Measurements from ENCODE around the gene DRC7. TPM values are rescaled to one million over a fixed set of nuclear protein-coding genes. Genes with fewer than 3 reads are reported as not detected.

DRC7 gene
- total RNA-seq, 1 experiment from 2014 or later = 0.72 TPM

- no peak overlapping the region for H4K91ac ChIP-seq (ENCODE audit: insufficient read length, low read depth, low read length)
- H3K18ac ChIP-seq (ENCODE audit: insufficient read length, low read depth, low read length) = no peak overlapping the region
- H3K4me2 ChIP-seq (ENCODE audit: insufficient read depth, insufficient read length, low read length) = no peak overlapping the region
- H3K23ac ChIP-seq (ENCODE audit: insufficient read length, low read depth, low read length) = no peak overlapping the region
- TF ChIP-seq CTCF (conservative IDR thresholded peaks at IDR 0.05) = no peak
- H3K4ac ChIP-seq (ENCODE audit: low read depth, low read length) = no peak overlapping the region
- H2BK120ac ChIP-seq (ENCODE audit: low read depth, low read length, poor library complexity, severe bottlenecking) = no peak overlapping the region
- H3K9me3 Mint-ChIP-seq = no peaks in the 10 kb centered on the region
- no peak overlapping the region for H2BK12ac ChIP-seq (ENCODE audit: insufficient read length, low read depth, low read length)
- no peaks in the 10 kb centered on the region for H3K79me2 ChIP-seq (ENCODE audit: insufficient read depth, low read length)
- H3K4me3 Mint-ChIP-seq = no peak overlapping the region; a peak in 1 of 5 replicates
- no peak overlapping the region for H2BK20ac ChIP-seq (ENCODE audit: low read depth, low read length, poor library complexity, severe bottlenecking)
- no peak overlapping the region; a peak in 1 of 7 replicates for H3K27ac Mint-ChIP-seq
- no peak overlapping the region for H3K9ac ChIP-seq (ENCODE audit: extremely low read depth, insufficient read length, low read length)
- peaks cover 1% of the 10 kb centered on the region for H3K27me3 Mint-ChIP-seq (ENCODE audit: low read depth)
- no peak overlapping the region for H4K8ac ChIP-seq (replicated peaks; ENCODE audit: insufficient read length, low read depth, low read length)
- DNase-seq = no peak
- no peak overlapping the region for H4K5ac ChIP-seq (ENCODE audit: insufficient read length, low read depth, low read length)
- H2AFZ ChIP-seq (ENCODE audit: low read length) = no peak overlapping the region
- no peaks in the 10 kb centered on the region for H3K27me3 ChIP-seq (ENCODE audit: insufficient read depth, low read length)
- no peaks in the 10 kb centered on the region for H3K4me1 ChIP-seq (ENCODE audit: insufficient read depth, low read length)
- no peak overlapping the region for H2BK15ac ChIP-seq (ENCODE audit: low read depth, low read length)
- no peaks in the 10 kb centered on the region for H3K36me3 Mint-ChIP-seq (ENCODE audit: insufficient read depth in 1 of 3, low read depth in 3 of 3)
- H3K56ac ChIP-seq (ENCODE audit: insufficient read length, low read depth, low read length) = no peak overlapping the region
- no peak overlapping the region for H3K27ac ChIP-seq (ENCODE audit: insufficient read length, low read depth, low read length)
- no peaks in the 10 kb centered on the region for H3K23me2 ChIP-seq (ENCODE audit: insufficient read length, low read depth, low read length, poor library complexity, severe bottlenecking)
- H2AK5ac ChIP-seq (ENCODE audit: insufficient read length, low read length) = no peak overlapping the region
- H4K20me1 ChIP-seq (ENCODE audit: control insufficient read depth, insufficient read depth, insufficient read length) = no peaks in the 10 kb centered on the region
- no peak overlapping the region for H3T11ph ChIP-seq (ENCODE audit: low read length)
- no peak overlapping the region for H3K14ac ChIP-seq (ENCODE audit: insufficient read depth, low read length)
- no peaks in the 10 kb centered on the region for H3K79me1 ChIP-seq (ENCODE audit: insufficient read depth, low read depth, low read length, poor library complexity, severe bottlenecking)
- WGBS (ENCODE audit: extremely low coverage, insufficient read length, low lambda C conversion rate) = no CpG with 5 or more reads among the region's 7 CpGs
- H2BK5ac ChIP-seq (ENCODE audit: insufficient read length, low read length) = no peak overlapping the region
- H3K4me1 Mint-ChIP-seq = peaks cover 2 to 9% of the 10 kb centered on the region in 2 experiments
- no peaks in the 10 kb centered on the region for H3K9me3 ChIP-seq (ENCODE audit: control insufficient read depth, low read depth, low read length)
These were observed 1.6 kb downstream of the DRC7 start for GRCh38 chr16:57696240-57696639.
